Activated CD4-positive, alpha-beta T cell treated with anti-CD3 and anti-CD28 coated beads, Interleukin-2, amount 50 U/mL, for 1 hour (primary cell): Measurements from ENCODE around the gene PACSIN2.
"Not testable (repeated sequence)": the region's sequence is repeated elsewhere in the genome, so short reads cannot be mapped to it uniquely, and the experiment has no call there.

Source experiments
- DNase-seq: peaks from one replicate; pipeline ENCODE4 v3.0.0-alpha.2; 2020

The PACSIN2 gene

GRCh38 chr22:42962295-42963230, 52.4 kb downstream of the PACSIN2 start:
- no peak for DNase-seq

DNA sequence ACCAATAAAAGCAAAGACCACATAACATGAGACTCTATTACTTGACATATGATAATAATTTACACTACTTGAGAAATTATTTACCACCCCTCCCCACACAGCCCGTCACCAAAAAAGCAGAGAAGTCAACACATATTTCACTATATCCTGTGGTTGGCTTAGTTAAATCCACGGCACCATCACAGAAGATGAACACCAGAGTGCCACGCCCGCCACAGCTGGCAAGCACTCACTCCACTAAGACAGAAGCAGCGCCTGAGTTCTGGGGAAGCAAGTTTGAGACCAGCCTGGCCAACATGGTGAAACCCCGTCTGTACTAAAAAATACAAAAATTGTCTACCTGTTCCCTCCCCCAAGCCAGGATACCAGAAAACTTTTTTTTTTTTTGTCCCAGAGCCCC, 53.1 kb downstream of the PACSIN2 start:
- DNase-seq, result no peak

- DNase-seq, result not testable (repeated sequence)
Measured at GRCh38 chr22:42961400-42961690, 53.6 kb downstream of the PACSIN2 start.

DNA sequence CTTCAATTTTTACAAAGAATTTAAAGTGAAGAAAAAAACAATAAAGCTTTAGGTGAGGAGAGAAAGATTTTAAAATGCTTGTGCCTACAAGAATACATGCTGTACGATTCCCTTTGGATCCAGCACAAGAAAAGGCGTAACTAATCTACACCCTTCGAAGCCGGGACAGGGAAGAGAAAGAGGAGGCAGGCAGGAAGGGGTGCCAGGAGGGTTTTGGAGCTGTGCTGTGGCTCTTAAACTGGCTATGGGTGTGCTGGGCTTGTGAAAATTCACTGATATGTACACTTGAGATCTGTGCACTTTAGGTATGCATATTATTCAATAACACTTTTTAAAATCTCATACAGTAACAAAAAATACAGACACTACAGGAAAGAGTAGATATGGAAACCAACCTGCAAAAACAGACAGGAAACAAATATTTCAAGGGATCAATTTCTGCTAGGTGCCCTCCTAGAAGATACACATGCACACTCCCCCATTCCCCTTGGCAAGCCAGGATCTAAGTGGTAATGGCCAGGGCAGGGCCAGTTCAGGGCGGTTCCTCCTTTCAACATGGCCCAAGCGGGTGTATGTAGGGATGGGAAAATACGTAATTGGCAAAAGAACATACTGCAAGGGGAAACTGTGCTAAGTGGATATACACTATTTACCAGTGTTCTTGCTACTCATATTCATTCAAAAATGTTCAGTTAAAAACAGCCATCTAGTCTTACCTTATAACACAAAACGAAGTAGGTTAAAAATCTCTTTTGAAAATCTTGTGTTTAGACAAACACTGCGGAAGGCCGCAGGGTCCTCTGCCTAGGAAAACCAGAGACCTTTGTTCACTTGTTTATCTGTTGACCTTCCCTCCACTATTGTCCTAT, 54.2 kb downstream of the PACSIN2 start:
- DNase-seq, result no peak

- DNase-seq, result no peak
Measured at GRCh38 chr22:42959576-42960509, 55.1 kb downstream of the PACSIN2 start.

- no peak for DNase-seq
Measured at GRCh38 chr22:42958937-42959336, 56.0 kb downstream of the PACSIN2 start.

DNA sequence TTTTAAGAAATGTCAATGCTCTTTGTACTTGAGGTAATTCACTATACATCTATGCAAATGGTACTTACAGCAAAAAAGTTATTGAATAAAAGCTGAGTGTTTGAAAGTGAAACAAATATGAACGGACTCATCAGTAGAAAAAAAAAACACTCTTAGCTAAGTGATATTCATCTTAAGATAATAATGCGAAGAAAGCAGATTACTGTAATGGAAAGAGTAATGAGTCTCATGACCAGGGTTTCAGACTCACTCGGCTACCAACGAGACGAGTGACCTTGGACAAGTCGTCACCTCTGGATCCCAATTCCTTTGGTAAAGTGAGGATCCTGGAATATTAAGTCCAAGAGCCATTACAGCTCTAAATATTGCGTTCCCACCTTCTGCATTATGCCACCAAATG, 57.0 kb downstream of the PACSIN2 start:
- DNase-seq, result no peak

GRCh38 chr22:42957544-42957943, 57.4 kb downstream of the PACSIN2 start:
- DNase-seq, result no peak

DNA sequence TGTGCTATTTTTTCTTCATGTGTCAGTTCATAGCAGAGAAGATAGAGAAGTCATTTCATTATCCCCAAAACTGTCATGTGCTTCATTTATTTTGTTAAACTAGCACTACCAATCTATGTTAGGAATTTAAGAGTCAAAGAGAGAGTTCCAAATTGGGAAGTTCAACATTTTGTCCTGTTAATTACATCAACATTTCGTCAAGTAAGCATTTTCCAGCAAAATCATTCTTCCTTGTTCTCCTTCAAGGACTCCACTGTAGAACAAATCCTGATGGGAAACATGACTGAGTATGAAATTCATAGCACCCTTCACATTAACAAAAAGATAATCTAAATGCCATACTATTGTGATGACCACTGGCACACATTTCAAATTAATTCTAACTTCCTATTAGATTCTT, 59.1 kb downstream of the PACSIN2 start:
- DNase-seq, result no peak

DNA sequence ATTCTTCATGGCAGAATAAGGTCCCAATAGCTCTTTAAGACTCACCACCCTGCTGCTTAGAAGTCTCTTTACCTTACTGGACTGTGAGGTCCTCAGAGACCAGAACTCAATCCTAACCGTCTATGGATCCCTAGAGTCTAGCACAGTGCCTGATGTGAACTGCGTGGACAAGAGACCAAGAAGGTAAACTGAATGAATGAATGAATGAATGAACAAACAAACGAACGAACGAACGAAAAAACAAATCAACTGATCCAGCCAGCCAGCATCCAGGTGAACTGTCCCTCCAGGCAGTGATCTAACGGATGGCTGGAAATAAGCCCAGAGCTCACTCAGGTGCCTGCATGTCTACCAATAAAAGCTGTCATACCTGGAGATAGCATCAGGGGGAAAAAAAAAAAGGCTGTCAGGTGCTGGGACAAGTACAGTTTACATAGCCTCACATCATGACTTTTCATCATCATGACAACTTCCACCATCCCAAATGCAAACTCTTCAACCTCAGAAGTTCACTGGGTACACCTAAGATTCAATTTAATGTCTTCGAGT, 59.8 kb downstream of the PACSIN2 start:
- no peak for DNase-seq

DNA sequence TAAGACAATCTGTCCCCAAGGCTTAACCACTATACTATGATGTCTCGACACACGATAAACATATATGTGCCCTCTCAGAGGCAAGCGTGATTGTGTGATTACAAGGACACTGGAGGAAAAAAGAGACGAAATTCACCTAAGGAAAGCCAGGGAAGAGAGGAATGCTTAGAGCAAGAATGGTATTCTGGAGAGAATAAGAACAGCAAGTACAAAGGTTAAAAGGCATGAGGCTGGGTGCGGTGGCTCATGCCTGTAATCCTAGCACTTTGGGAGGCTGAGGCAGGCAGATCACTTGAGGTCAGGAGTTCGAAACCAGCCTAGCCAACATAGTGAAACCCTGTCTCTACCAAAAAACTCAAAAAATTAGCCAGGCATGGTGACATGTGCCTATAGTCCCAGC, 61.2 kb downstream of the PACSIN2 start:
- DNase-seq, result not testable (repeated sequence)

GRCh38 chr22:42951093-42951710, 63.7 kb downstream of the PACSIN2 start:
- no peak for DNase-seq

GRCh38 chr22:42950281-42950680, 64.7 kb downstream of the PACSIN2 start:
- no peak for DNase-seq

GRCh38 chr22:42949159-42949558, 65.8 kb downstream of the PACSIN2 start:
- no peak for DNase-seq

DNA sequence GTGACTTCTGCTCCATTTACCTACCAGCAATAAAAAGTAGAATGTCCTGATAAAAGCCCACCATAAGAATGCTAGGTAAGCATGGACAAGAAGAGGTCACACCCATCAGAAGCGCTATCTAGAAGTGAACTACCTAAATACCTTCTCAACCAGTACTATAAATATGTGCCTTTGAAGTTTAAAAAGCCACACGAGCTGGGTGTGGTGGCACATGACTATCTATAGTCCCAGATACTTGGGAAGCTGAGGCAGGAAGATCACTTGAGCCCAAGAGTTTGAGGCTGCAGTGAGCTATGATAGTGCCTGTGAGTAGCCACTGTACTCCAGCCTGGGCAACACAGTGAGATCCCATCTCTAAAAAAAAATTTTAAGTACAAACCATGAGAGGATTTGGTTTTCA, 66.7 kb downstream of the PACSIN2 start:
- DNase-seq, result no peak

DNA sequence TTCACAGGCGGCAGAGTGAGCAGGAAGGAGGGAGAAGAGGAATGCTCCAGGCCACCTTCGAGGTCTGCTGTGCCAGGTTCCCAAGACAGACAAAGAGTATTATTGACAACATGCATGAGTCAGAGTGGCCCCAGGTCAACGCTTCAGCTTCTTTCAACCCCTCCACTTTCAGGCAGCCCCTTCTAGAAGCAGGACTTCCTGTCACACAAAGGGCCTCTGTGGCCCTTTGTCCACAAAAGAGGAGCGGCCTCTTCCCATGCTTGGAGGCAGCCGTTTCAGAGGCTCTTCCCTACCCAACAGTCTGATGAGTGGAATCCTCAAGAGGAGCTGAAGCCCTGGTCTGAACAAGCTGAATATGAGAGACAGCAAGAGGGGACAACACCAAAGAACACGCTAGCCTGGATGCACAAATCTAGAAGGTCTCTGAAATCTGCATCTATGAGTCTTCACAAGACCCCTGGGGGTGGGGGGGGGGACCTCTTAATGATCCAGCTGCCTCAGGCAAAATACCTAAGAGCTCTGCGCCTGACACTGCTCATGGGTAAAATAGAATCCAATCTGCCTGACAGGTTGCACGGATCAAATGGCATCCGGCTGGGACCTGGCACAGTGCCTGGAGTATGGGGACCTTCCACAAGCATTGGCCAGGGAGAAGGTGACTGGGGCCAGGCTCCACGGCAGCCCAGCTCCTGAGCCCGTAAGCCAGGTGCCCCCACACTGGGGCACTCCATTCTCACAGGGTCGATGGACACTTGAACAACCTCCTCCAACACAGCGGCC, 67.5 kb downstream of the PACSIN2 start:
- DNase-seq, result no peak

GRCh38 chr22:42946546-42947198, 68.3 kb downstream of the PACSIN2 start:
- no peak for DNase-seq

GRCh38 chr22:42945736-42946135, 69.2 kb downstream of the PACSIN2 start:
- no peak for DNase-seq

GRCh38 chr22:42945027-42945426, 69.9 kb downstream of the PACSIN2 start:
- no peak for DNase-seq

- DNase-seq, result no peak
Measured at GRCh38 chr22:42944409-42944808, 70.5 kb downstream of the PACSIN2 start.

DNA sequence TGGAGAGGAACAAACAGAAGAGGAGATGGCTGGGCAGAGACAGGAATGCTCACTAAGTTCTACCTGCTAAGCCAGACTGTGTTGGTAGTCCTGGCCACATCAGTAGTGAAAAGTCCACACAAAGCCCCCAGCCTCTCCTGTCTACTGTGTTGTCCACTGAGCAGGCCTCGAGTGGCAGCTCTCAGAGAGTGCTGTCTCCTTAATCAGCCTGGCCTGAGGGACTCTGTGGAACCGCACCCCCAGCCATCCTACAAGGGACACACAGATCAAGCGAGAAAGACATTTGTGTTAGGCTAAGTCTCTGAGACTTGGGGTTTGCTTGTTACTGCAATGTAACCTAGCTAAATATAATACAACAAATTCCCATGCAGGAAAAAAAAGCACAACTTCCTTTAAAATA, 71.0 kb downstream of the PACSIN2 start:
- DNase-seq, result no peak
